Spleen (tissue), 11 donors: ENCODE results near the gene ARHGEF7. TPM values are rescaled to one million over a fixed set of nuclear protein-coding genes. Genes with fewer than 3 reads are reported as not detected.

Experiments used
- DNase-seq: peaks from one replicate; pipeline ENCODE4 v3.0.0-alpha.2; 2020
- H3K27ac ChIP-seq, 8 donors: fragments of 200-600 bp; sonication (generic) in 7 of 8; 1 replicate in 4 of 8; 2 replicates in 4 of 8; pipeline versions ENCODE4 v1.5.0 to v1.8.0; 2016 to 2021; ENCODE audit warnings: inconsistent platforms in 4 of 8, mild to moderate bottlenecking in 4 of 8, moderate library complexity in 1 of 8
- H3K27me3 ChIP-seq, 7 donors: fragments of 200-600 bp; sonication (generic) in 6 of 7; replicated peaks in 1 of 7; 1 replicate in 4 of 7; 2 replicates in 3 of 7; pipeline versions ENCODE4 v1.5.0 to v1.8.0; 2016 to 2021; ENCODE audit warnings: inconsistent platforms in 3 of 7, mild to moderate bottlenecking in 1 of 7
- H3K36me3 ChIP-seq, 6 donors: fragments of 200-600 bp; sonication (generic) in 5 of 6; 1 replicate in 4 of 6; 2 replicates in 2 of 6; pipeline versions ENCODE4 v1.5.0 to v1.8.0; 2016 to 2021; ENCODE audit warnings: inconsistent platforms in 2 of 6
- H3K4me1 ChIP-seq, 6 donors: fragments of 200-600 bp; sonication (generic) in 5 of 6; 1 replicate in 3 of 6; 2 replicates in 3 of 6; pipeline versions ENCODE4 v1.5.0 to v1.8.0; 2016 to 2021; ENCODE audit warnings: inconsistent platforms in 3 of 6
- H3K4me3 ChIP-seq, 8 donors: fragments of 200-600 bp; sonication (generic) in 7 of 8; 1 replicate in 4 of 8; 2 replicates in 4 of 8; pipeline versions ENCODE4 v1.5.0 to v1.8.0; 2016 to 2021; ENCODE audit warnings: inconsistent platforms in 4 of 8, mild to moderate bottlenecking in 4 of 8, moderate library complexity in 2 of 8
- H3K9me3 ChIP-seq, 8 donors: fragments of 200-600 bp; sonication (generic) in 7 of 8; 1 replicate in 4 of 8; 2 replicates in 4 of 8; pipeline versions ENCODE4 v1.5.0 to v1.8.0; 2016 to 2021; ENCODE audit warnings: inconsistent platforms in 4 of 8
- CTCF ChIP-seq, 11 experiments: fragments of 200-600 bp in 7 of 11; fragments of 450-650 bp in 4 of 11; sonication (generic) in 4 of 11; IDR thresholded peaks in 8 of 11; conservative IDR thresholded peaks in 3 of 11; 1 replicate in 7 of 11; 2 replicates in 4 of 11; pipeline versions ENCODE4 v1.4.0 to v1.8.0; 2016 to 2021; ENCODE audit warnings: antibody characterized with exemption in 11 of 11, inconsistent platforms in 4 of 11, mild to moderate bottlenecking in 1 of 11
- POLR2A ChIP-seq, 3 donors: fragments of 450-650 bp; IDR thresholded peaks; one replicate each; pipeline ENCODE4 v1.5.1; 2017; ENCODE audit warnings: antibody characterized with exemption in 3 of 3, mild to moderate bottlenecking in 1 of 3
- POLR2AphosphoS5 ChIP-seq, 3 donors: sonication (generic); formaldehyde crosslinking; IDR thresholded peaks; one replicate each; pipeline ENCODE4 v1.5.1; 2017; ENCODE audit warnings: antibody characterized with exemption in 3 of 3
- WGBS, 5 donors: extraction: QIAGEN DNeasy Blood & Tissue Kit in 3 of 5; methylation state at CpG; one replicate each; pipeline versions ENCODE4 v1.1.5 to v1.1.7; 2013 to 2018; 5-methylcytosine and 5-hydroxymethylcytosine counted together
- intact Hi-C: fragments of 100-400 bp; cut with DNase I; formaldehyde crosslinking; loops from one replicate; pipeline ENCODE4 v1.15.0; 2023; ENCODE audit warnings: low total_unique reads
- polyA plus RNA-seq, 3 donors: library from polyadenylated mRNA; stranded (reverse); fragments of 200-250 nt; gene quantifications; one replicate each; pipeline ENCODE4 v1.2.1, GENCODE V29; 2013
- total RNA-seq, 7 donors: library from RNA; depleted of rRNA in 3 of 7; stranded (reverse); fragments of >200 nt in 3 of 7; fragmentation: NEBNext Ultra II Directional in 4 of 7; extraction: Animal tissue kit (Norgen Biotek cat#: 25700) in 4 of 7; gene quantifications; one replicate each; pipeline versions ENCODE4 v1.1.0 to v1.2.1, GENCODE V29; 2016 to 2021
- donor health status: healthy with polysubstance abuse.
- donor health status: DM: no; HTN: no; CAD: no; lungs with moderate emphysema.
- donor health status: DM: no; HTN: no; CAD: no.
- donor health status: Bipolar disorder and iron deficiency.
- donor health status: healthy.
- donor health status: DM: no; HTN: no; CAD: no.
- donor health status: DM: yes; HTN: yes; CAD: no.

The ARHGEF7 gene
- total and polyA plus RNA-seq, 10 donors: 18.0 to 192 (median 114) TPM

- no peak overlapping the region for H3K27ac ChIP-seq
- peaks cover 0 to 20% (median 9%) of the 10 kb centered on the region in 6 donors for H3K4me1 ChIP-seq
- H3K4me3 ChIP-seq: no peak overlapping the region
- no peak for TF ChIP-seq CTCF (IDR thresholded peaks at IDR 0.05 in 8 of 11, conservative IDR thresholded peaks at IDR 0.05 in 3 of 11)
- TF ChIP-seq POLR2AphosphoS5 (IDR thresholded peaks at IDR 0.05): peak in 1 of 3 donors; percentile 15
- 74 to 81% (median 77%) methylated on average over 9 to 10 of the region's 10 CpGs for WGBS, 5 donors
- intact Hi-C loops: no loop called here
- DNase-seq: no peak
- H3K27me3 ChIP-seq: no peaks in the 10 kb centered on the region
- H3K36me3 ChIP-seq: peaks cover 4 to 94% (median 36%) of the 10 kb centered on the region in 6 donors
- H3K9me3 ChIP-seq: no peaks in the 10 kb centered on the region
These were observed 115.3 kb downstream of the ARHGEF7 start for GRCh38 chr13:111230385-111230930.

- peaks cover 0 to 19% (median 5%) of the 10 kb centered on the region in 6 donors for H3K4me1 ChIP-seq
- intact Hi-C loops: no loop called here
- H3K9me3 ChIP-seq: no peaks in the 10 kb centered on the region
- H3K36me3 ChIP-seq: peaks cover 4 to 96% (median 39%) of the 10 kb centered on the region in 6 donors
- no peaks in the 10 kb centered on the region for H3K27me3 ChIP-seq
- 93 to 100% (median 98%) methylated on average over 7 of the region's 7 CpGs for WGBS, 5 donors
- DNase-seq: no peak
- TF ChIP-seq POLR2A (IDR thresholded peaks at IDR 0.05): no peak
- TF ChIP-seq POLR2AphosphoS5 (IDR thresholded peaks at IDR 0.05): peak in 1 of 3 donors; percentile 14
- no peak overlapping the region for H3K4me3 ChIP-seq
- no peak overlapping the region for H3K27ac ChIP-seq
These were observed 117.1 kb downstream of the ARHGEF7 start for GRCh38 chr13:111232191-111232590.

GRCh38 chr13:111233080-111233479 is 118.0 kb downstream of the ARHGEF7 start:
- H3K9me3 ChIP-seq: no peaks in the 10 kb centered on the region
- TF ChIP-seq CTCF (IDR thresholded peaks at IDR 0.05 in 8 of 11, conservative IDR thresholded peaks at IDR 0.05 in 3 of 11) (no peak), POLR2A (IDR thresholded peaks at IDR 0.05) (no peak), POLR2AphosphoS5 (IDR thresholded peaks at IDR 0.05) (no peak)
- no peak overlapping the region for H3K27ac ChIP-seq
- no peak overlapping the region for H3K4me3 ChIP-seq
- 83 to 89% (median 87%) methylated on average over 1 of the region's 1 CpG for WGBS, 5 donors
- intact Hi-C loops: no loop called here
- peaks cover 4 to 87% (median 36%) of the 10 kb centered on the region in 6 donors for H3K36me3 ChIP-seq
- DNase-seq: no peak
- H3K4me1 ChIP-seq: peaks cover 0 to 19% (median 5%) of the 10 kb centered on the region in 6 donors
- no peaks in the 10 kb centered on the region for H3K27me3 ChIP-seq

- Histone ChIP-seq H3K4me3 (no peak overlapping the region), H3K9me3 (no peaks in the 10 kb centered on the region), H3K27ac (no peak overlapping the region), H3K27me3 (no peaks in the 10 kb centered on the region), H3K4me1 (peaks cover 0 to 4% (median 0%) of the 10 kb centered on the region in 6 donors), H3K36me3 (peaks cover 6 to 92% (median 36%) of the 10 kb centered on the region in 6 donors)
- intact Hi-C loops: no loop called here
- DNase-seq: no peak
- no peak for TF ChIP-seq POLR2A (IDR thresholded peaks at IDR 0.05)
- peak in 1 of 3 donors; percentile 37 for TF ChIP-seq POLR2AphosphoS5 (IDR thresholded peaks at IDR 0.05)
- TF ChIP-seq CTCF (IDR thresholded peaks at IDR 0.05 in 8 of 11, conservative IDR thresholded peaks at IDR 0.05 in 3 of 11): no peak
- 91 to 94% (median 92%) methylated on average over 15 of the region's 15 CpGs for WGBS, 5 donors
These were observed 124.9 kb downstream of the ARHGEF7 start for GRCh38 chr13:111239764-111240670.
